Measurements from ENCODE around the gene RALGAPA2.

DNA sequence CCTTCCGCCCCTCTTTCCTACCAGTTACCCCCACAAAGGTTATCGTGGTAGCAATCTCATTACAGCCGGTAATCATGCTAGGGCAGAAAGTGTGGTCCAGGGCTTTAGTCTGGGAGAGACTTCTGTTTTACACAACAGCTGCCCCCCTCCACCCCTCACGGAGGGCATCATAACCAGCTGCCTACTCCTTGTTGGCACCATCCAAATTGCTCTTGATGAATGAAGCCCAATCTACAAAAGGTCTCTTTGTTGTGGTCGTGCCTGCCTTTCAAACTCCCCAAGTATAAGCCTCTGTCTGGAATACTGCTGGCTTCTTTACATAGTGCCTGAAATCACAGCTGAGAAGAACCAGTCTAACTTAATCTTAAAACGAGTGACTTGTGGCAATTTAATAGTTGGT is 186.7 kb downstream of the RALGAPA2 start:
- TF ChIP-seq, protein P1, sequence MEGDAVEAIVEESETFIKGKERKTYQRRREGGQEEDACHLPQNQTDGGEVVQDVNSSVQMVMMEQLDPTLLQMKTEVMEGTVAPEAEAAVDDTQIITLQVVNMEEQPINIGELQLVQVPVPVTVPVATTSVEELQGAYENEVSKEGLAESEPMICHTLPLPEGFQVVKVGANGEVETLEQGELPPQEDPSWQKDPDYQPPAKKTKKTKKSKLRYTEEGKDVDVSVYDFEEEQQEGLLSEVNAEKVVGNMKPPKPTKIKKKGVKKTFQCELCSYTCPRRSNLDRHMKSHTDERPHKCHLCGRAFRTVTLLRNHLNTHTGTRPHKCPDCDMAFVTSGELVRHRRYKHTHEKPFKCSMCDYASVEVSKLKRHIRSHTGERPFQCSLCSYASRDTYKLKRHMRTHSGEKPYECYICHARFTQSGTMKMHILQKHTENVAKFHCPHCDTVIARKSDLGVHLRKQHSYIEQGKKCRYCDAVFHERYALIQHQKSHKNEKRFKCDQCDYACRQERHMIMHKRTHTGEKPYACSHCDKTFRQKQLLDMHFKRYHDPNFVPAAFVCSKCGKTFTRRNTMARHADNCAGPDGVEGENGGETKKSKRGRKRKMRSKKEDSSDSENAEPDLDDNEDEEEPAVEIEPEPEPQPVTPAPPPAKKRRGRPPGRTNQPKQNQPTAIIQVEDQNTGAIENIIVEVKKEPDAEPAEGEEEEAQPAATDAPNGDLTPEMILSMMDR (IDR thresholded peaks at IDR 0.05; ENCODE audit: low read length) = no peak
- TF ChIP-seq EZH2 (IDR thresholded peaks at IDR 0.05; ENCODE audit: borderline replicate concordance, low read length) = no peak

Data from OCI-LY1 (cell line).